ENCODE measurements around the gene CD33. TPM values are rescaled to one million over a fixed set of nuclear protein-coding genes. Genes with fewer than 3 reads are reported as not detected.
A peak's percentile ranks its signal among the peaks of the same experiment; 100 is the strongest.

CD33 gene
- total RNA-seq, 1 experiment from 2014 or later, result 0.35 TPM

DNA sequence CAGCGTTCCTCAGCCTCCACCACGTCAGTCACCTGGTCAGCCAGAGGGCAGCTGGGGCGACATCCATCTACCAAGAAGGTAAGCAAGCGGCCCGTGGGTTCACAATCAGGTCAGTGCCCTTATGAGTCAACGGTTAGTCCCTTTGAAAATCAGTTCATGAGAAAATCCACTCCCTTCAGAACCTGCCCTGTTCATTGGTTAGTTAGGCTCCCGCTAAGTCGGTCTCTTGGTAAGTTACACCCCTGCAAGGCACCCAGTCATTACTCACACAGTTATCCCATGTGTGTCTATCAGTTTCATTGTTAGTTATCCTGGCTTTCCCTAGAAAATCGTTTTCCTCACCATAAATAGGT is 26.6 kb downstream of the CD33 start:
- Histone ChIP-seq H2AK5ac (ENCODE audit: insufficient read length, low read length) (no peak overlapping the region), H3K56ac (ENCODE audit: insufficient read length, low read depth, low read length) (no peak overlapping the region), H3K27me3 (ENCODE audit: insufficient read depth, low read length) (no peaks in the 10 kb centered on the region), H2BK120ac (ENCODE audit: low read depth, low read length, poor library complexity, severe bottlenecking) (no peak overlapping the region), H4K20me1 (ENCODE audit: control insufficient read depth, insufficient read depth, insufficient read length) (no peaks in the 10 kb centered on the region), H3K9ac (ENCODE audit: extremely low read depth, insufficient read length, low read length) (no peak overlapping the region), H3K4ac (ENCODE audit: low read depth, low read length) (no peak overlapping the region), H2BK5ac (ENCODE audit: insufficient read length, low read length) (no peak overlapping the region), H3K4me1 (ENCODE audit: insufficient read depth, low read length) (no peaks in the 10 kb centered on the region), H3K23ac (ENCODE audit: insufficient read length, low read depth, low read length) (no peak overlapping the region), H3K23me2 (ENCODE audit: insufficient read length, low read depth, low read length, poor library complexity, severe bottlenecking) (no peaks in the 10 kb centered on the region), H3T11ph (ENCODE audit: low read length) (no peak overlapping the region), H4K8ac (replicated peaks; ENCODE audit: insufficient read length, low read depth, low read length) (no peak overlapping the region), H3K79me2 (ENCODE audit: insufficient read depth, low read length) (no peaks in the 10 kb centered on the region), H3K27ac (ENCODE audit: insufficient read length, low read depth, low read length) (no peak overlapping the region), H3K18ac (ENCODE audit: insufficient read length, low read depth, low read length) (no peak overlapping the region), H2BK20ac (ENCODE audit: low read depth, low read length, poor library complexity, severe bottlenecking) (no peak overlapping the region), H2BK15ac (ENCODE audit: low read depth, low read length) (no peak overlapping the region), H3K9me3 (ENCODE audit: control insufficient read depth, low read depth, low read length) (no peaks in the 10 kb centered on the region), H2BK12ac (ENCODE audit: insufficient read length, low read depth, low read length) (no peak overlapping the region), H4K91ac (ENCODE audit: insufficient read length, low read depth, low read length) (no peak overlapping the region), H3K4me2 (ENCODE audit: insufficient read depth, insufficient read length, low read length) (no peak overlapping the region), H4K5ac (ENCODE audit: insufficient read length, low read depth, low read length) (no peak overlapping the region), H3K14ac (ENCODE audit: insufficient read depth, low read length) (no peak overlapping the region), H2AFZ (ENCODE audit: low read length) (no peak overlapping the region), H3K79me1 (ENCODE audit: insufficient read depth, low read depth, low read length, poor library complexity, severe bottlenecking) (no peaks in the 10 kb centered on the region)
- Mint-ChIP-seq H3K27ac (no peak overlapping the region), H3K27me3 (ENCODE audit: low read depth) (peaks cover 2% of the 10 kb centered on the region; the same call in 1 of the 2 replicates), H3K4me3 (no peak overlapping the region), H3K4me1 (no peaks in the 10 kb centered on the region), H3K36me3 (ENCODE audit: insufficient read depth in 1 of 3, low read depth in 3 of 3) (no peaks in the 10 kb centered on the region; a peak in 1 of 7 replicates), H3K9me3 (peaks cover 0 to 50% of the 10 kb centered on the region in 2 experiments; a peak in 2 of 5 replicates)
- no peak for DNase-seq
- no CpG with 5 or more reads among the region's 9 CpGs for WGBS (ENCODE audit: extremely low coverage, insufficient read length, low lambda C conversion rate)
- TF ChIP-seq, protein P1, sequence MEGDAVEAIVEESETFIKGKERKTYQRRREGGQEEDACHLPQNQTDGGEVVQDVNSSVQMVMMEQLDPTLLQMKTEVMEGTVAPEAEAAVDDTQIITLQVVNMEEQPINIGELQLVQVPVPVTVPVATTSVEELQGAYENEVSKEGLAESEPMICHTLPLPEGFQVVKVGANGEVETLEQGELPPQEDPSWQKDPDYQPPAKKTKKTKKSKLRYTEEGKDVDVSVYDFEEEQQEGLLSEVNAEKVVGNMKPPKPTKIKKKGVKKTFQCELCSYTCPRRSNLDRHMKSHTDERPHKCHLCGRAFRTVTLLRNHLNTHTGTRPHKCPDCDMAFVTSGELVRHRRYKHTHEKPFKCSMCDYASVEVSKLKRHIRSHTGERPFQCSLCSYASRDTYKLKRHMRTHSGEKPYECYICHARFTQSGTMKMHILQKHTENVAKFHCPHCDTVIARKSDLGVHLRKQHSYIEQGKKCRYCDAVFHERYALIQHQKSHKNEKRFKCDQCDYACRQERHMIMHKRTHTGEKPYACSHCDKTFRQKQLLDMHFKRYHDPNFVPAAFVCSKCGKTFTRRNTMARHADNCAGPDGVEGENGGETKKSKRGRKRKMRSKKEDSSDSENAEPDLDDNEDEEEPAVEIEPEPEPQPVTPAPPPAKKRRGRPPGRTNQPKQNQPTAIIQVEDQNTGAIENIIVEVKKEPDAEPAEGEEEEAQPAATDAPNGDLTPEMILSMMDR (conservative IDR thresholded peaks at IDR 0.05), result 0 out of 3 replicates have a peak, but pooled peaks have one; percentile 2

All from H9 (cell line).